ENCODE results near the gene TARS1.
"Not testable (repeated sequence)": the region's sequence is repeated elsewhere in the genome, so short reads cannot be mapped to it uniquely, and the experiment has no call there.

The TARS1 gene

DNA sequence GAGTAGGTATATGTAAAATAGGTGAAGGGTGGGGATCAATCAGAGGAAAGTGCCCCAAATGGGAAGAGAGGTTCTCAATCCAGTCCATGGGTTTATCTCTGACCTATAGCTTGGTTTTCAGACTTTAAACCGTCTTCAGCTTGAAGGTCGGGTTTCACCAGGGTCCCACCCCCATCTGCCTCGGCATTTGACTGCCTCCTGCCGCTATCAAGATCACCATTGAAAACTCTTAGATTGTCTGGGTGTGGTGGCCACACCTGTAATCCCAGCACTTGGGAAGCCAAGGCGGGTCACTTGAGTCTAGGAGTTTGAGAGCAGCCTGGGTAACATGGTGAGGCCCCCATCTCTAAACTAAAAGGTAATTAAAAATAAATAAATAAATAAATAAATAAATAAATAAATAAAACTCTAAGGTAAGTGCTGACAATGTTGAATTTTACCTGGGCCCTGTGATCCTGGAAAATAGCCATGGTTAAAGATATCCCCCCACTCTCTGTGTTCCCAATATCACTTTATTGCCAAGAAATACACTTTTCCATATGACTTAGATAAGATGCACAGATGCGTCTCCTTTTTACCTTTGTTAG, 48.8 kb downstream of the TARS1 start:
- DNase-seq = no peak

- DNase-seq = no peak
These were observed 49.4 kb downstream of the TARS1 start for GRCh38 chr5:33490071-33490665.

GRCh38 chr5:33491941-33492340, 51.2 kb downstream of the TARS1 start:
- no peak for DNase-seq

GRCh38 chr5:33494466-33494865, 53.7 kb downstream of the TARS1 start:
- no peak for DNase-seq

DNA sequence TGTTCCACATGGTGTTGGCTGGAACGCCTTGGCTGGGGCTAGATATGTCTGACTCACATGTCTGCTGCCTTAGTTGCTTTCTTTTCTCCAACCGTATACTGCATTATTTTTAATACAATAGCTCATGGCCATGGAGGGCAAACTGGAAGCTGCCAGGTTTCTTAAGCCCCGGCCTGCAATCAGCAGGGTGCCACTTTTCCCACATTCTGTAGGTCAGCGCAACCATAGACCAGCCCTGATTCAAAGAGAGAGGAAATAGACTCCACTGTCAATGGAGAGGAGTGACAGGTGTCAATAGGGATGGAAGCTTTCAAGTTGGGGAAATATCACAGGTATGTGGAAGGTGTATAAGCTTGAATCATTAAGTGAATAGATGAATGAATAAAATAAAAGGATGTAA, 60.5 kb downstream of the TARS1 start:
- no peak for DNase-seq

DNA sequence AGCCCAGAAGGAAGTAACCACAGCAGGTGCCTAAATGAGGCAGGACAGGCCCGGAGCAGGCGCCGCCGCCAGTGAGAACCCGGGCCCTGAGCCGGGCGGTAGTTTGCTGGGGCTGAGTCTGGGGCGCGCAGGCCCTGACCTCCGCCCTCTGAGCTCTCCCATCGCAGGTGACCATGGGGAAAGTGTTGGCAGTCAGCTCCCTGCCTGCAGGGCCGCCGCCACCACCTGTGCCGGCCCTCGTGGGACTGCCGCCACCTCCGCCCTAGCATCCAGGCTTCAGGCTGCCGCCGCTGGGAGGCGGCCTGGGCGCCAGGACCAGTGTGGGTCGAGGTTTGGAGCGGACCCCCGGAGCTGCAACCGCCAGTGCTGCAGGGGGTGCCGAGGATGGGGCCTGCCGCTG, 61.1 kb downstream of the TARS1 start:
- no peak for DNase-seq

GRCh38 chr5:33504570-33504969, 63.8 kb downstream of the TARS1 start:
- no peak for DNase-seq

GRCh38 chr5:33507426-33507825, 66.7 kb downstream of the TARS1 start:
- DNase-seq = no peak

DNA sequence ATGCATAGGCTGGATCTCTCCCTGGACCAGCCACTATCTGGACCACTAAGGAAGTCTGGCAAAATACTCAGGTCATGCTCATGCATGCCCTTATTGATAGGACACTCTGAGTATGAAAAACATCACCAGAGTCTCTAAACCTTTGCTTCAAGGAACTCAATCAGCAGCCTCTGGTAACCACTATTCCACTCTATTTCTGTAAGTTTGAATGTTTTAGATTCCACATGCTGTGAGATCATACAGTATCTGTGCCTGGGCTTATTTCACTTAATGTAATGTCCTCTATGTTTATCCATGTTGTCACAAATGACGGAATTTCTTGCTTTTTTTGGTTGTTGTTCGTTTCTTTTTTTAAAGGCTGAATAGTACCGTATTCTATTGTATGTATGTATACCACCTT, 68.3 kb downstream of the TARS1 start:
- DNase-seq = no peak

GRCh38 chr5:33513462-33514185, 72.9 kb downstream of the TARS1 start:
- DNase-seq = no peak

GRCh38 chr5:33515366-33515765, 74.6 kb downstream of the TARS1 start:
- DNase-seq = not testable (repeated sequence)

GRCh38 chr5:33516421-33516820, 75.7 kb downstream of the TARS1 start:
- no peak for DNase-seq
